Measurements from ENCODE around the gene IQCE. TPM values are rescaled to one million over a fixed set of nuclear protein-coding genes. Genes with fewer than 3 reads are reported as not detected.

The IQCE gene
- total and polyA plus RNA-seq, 10 of the 15 experiments (the other 5 are each of a cell fraction or from before 2014, with no cell fraction given): 0.37 to 8.1 (median 3.7) TPM

DNA sequence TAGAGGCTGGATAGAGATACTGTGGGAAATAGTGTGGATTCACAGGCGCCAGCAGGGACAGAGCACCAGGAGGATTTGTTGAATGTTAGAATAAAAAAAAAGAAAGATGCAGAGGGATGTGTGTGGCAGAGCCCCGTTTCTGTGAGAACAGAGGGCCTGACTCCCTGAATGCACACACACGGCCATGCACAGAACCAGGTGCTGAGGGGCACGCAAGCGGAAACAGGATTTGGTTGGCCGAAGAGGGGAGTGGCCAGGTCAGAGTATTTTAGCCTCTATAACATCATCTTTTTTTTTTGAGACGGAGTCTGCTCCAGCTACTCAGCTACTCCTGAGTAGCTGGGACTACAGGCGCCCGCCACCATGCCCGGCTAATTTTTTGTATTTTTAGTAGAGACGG is 21.9 kb downstream of the IQCE start:
- no TSS peak for BruUV-seq (replicated peaks)
- FAIRE-seq: no peak
- Histone ChIP-seq H3K36me3 (ENCODE audit: control insufficient read depth in 2 of 2, insufficient read depth in 2 of 2, low read length in 1 of 2) (peaks cover 3% of the 10 kb centered on the region in 2 experiments; a peak in 2 of 4 replicates), H3K27ac (ENCODE audit: control insufficient read depth, insufficient read depth) (no peak overlapping the region), H3K4me2 (ENCODE audit: control insufficient read depth, insufficient read depth) (no peak overlapping the region), H3K4me3 (no peak overlapping the region), H3K4me1 (ENCODE audit: control insufficient read depth, insufficient read depth, low read length) (no peaks in the 10 kb centered on the region), H3K79me2 (ENCODE audit: control insufficient read depth, insufficient read depth, low read length) (no peaks in the 10 kb centered on the region), H4K20me1 (ENCODE audit: control insufficient read depth, insufficient read depth) (no peaks in the 10 kb centered on the region), H3K9ac (ENCODE audit: control insufficient read depth, insufficient read depth, low read length) (no peak overlapping the region), H3K9me3 (replicated peaks; ENCODE audit: control insufficient read depth, insufficient read depth, low read length) (no peaks in the 10 kb centered on the region), H3K27me3 (replicated peaks in 1 of 2; ENCODE audit: control insufficient read depth in 2 of 2, insufficient read depth in 2 of 2, low read length in 1 of 2) (no peaks in the 10 kb centered on the region), H2AFZ (ENCODE audit: control insufficient read depth, low read depth, low read length) (no peak overlapping the region)
- ChIA-PET RAD21 (ENCODE audit: unreplicated experiment) (no interaction called here), POLR2A (no interaction called here), SMC1A (ENCODE audit: uncharacterized antibody, unreplicated experiment) (no interaction called here), CTCF (no interaction called here)
- TF ChIP-seq YBX1 (IDR thresholded peaks at IDR 0.05) (no peak), YY1 (IDR thresholded peaks at IDR 0.05; ENCODE audit: low read depth, low read length) (no peak), SREBF2 (IDR thresholded peaks at IDR 0.05; ENCODE audit: low read length) (no peak), KAT2A (conservative IDR thresholded peaks at IDR 0.05; ENCODE audit: control insufficient read depth, low read depth, low read length) (no peak), EZH2 (IDR thresholded peaks at IDR 0.05; ENCODE audit: borderline replicate concordance, control insufficient read depth, low read depth, low read length) (no peak), RELA (IDR thresholded peaks at IDR 0.05; ENCODE audit: borderline replicate concordance, partially characterized antibody) (no peak), NFYA (IDR thresholded peaks at IDR 0.05; ENCODE audit: borderline replicate concordance, low read depth, low read length) (no peak)
- DNase-seq (ENCODE audit: low read depth, low spot score): no peak
- intact Hi-C loops (cut with micrococcal nuclease; ENCODE audit: unreplicated experiment): no loop called here
- 72% methylated on average over 11 of the region's 11 CpGs for whole genome bisulfite sequencing (ENCODE audit: insufficient coverage, insufficient replicate concordance, low lambda C conversion rate, missing lambda C conversion rate)
- in situ Hi-C loops (cut with MboI): no loop called here
- no peak for ATAC-seq

DNA sequence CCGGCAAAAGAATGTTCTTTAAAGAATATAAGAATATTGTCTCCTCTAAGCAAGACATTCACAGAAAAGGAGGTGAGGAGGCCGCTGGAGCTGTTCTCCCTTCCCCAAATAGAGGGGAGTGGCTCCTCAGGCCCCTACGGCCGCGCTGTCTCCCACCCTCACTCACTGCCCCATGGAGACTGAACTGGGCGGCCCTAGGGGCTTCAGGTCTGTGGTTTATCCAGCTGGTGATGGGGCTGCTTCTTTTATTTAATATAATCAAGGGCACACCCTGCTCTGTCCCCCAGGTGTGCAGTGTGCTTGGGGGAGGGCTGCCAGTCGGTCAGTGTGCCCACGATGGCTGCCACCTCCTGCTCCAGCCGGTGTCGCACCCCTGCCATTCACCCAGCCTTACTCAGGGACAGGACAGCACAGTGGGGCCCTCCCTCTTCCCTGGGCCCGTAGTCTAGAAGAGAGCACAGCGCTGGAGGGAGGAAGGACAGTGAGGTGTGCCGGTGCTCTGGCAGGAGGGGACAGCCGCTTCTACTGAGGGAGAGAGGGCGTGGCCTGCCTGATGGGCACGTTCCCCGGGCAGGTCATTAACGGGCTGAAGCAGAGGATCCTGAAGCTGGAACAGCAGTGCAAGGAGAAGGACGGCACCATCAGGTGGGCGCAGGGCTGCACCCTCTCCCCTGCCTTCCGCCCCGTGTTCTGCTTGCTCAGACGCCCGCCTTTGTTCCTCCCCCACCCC is 23.4 kb downstream of the IQCE start:
- Histone ChIP-seq H3K27ac (ENCODE audit: control insufficient read depth, insufficient read depth) (no peak overlapping the region), H3K9me3 (replicated peaks; ENCODE audit: control insufficient read depth, insufficient read depth, low read length) (no peaks in the 10 kb centered on the region), H4K20me1 (ENCODE audit: control insufficient read depth, insufficient read depth) (no peaks in the 10 kb centered on the region), H3K4me1 (ENCODE audit: control insufficient read depth, insufficient read depth, low read length) (no peaks in the 10 kb centered on the region), H3K9ac (ENCODE audit: control insufficient read depth, insufficient read depth, low read length) (no peak overlapping the region), H2AFZ (ENCODE audit: control insufficient read depth, low read depth, low read length) (no peak overlapping the region), H3K4me2 (ENCODE audit: control insufficient read depth, insufficient read depth) (no peak overlapping the region), H3K27me3 (replicated peaks in 1 of 2; ENCODE audit: control insufficient read depth in 2 of 2, insufficient read depth in 2 of 2, low read length in 1 of 2) (no peaks in the 10 kb centered on the region), H3K36me3 (ENCODE audit: control insufficient read depth in 2 of 2, insufficient read depth in 2 of 2, low read length in 1 of 2) (peaks cover 3% of the 10 kb centered on the region in 2 experiments; a peak in 2 of 4 replicates), H3K79me2 (ENCODE audit: control insufficient read depth, insufficient read depth, low read length) (no peaks in the 10 kb centered on the region), H3K4me3 (no peak overlapping the region)
- FAIRE-seq (no peak), DNase-seq (ENCODE audit: low read depth, low spot score) (no peak), ATAC-seq (no peak)
- ChIA-PET CTCF (no interaction called here), SMC1A (ENCODE audit: uncharacterized antibody, unreplicated experiment) (no interaction called here), POLR2A (interaction anchor here (0.7 kb wide), 1 partner anchor 188 kb away, joined by 3 read pairs; no protein-coding TSS in a partner anchor), RAD21 (ENCODE audit: unreplicated experiment) (no interaction called here)
- intact Hi-C loops (cut with micrococcal nuclease; ENCODE audit: unreplicated experiment) (no loop called here), in situ Hi-C loops (cut with MboI) (no loop called here)
- 87% methylated on average over 24 of the region's 24 CpGs for WGBS (ENCODE audit: insufficient coverage, insufficient replicate concordance, low lambda C conversion rate, missing lambda C conversion rate)
- no TSS peak for BruUV-seq (replicated peaks)
- TF ChIP-seq SMC3 (IDR thresholded peaks at IDR 0.05; ENCODE audit: borderline replicate concordance, low read length) (no peak), YY1 (IDR thresholded peaks at IDR 0.05; ENCODE audit: low read depth, low read length) (no peak), NR2F1 (conservative IDR thresholded peaks at IDR 0.05) (no peak), ZNF384 (IDR thresholded peaks at IDR 0.05; ENCODE audit: borderline replicate concordance, low read depth, low read length) (no peak)
- TF ChIP-seq, protein P1, sequence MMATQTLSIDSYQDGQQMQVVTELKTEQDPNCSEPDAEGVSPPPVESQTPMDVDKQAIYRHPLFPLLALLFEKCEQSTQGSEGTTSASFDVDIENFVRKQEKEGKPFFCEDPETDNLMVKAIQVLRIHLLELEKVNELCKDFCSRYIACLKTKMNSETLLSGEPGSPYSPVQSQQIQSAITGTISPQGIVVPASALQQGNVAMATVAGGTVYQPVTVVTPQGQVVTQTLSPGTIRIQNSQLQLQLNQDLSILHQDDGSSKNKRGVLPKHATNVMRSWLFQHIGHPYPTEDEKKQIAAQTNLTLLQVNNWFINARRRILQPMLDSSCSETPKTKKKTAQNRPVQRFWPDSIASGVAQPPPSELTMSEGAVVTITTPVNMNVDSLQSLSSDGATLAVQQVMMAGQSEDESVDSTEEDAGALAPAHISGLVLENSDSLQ (IDR thresholded peaks at IDR 0.05): no peak
- TF ChIP-seq, protein P2, sequence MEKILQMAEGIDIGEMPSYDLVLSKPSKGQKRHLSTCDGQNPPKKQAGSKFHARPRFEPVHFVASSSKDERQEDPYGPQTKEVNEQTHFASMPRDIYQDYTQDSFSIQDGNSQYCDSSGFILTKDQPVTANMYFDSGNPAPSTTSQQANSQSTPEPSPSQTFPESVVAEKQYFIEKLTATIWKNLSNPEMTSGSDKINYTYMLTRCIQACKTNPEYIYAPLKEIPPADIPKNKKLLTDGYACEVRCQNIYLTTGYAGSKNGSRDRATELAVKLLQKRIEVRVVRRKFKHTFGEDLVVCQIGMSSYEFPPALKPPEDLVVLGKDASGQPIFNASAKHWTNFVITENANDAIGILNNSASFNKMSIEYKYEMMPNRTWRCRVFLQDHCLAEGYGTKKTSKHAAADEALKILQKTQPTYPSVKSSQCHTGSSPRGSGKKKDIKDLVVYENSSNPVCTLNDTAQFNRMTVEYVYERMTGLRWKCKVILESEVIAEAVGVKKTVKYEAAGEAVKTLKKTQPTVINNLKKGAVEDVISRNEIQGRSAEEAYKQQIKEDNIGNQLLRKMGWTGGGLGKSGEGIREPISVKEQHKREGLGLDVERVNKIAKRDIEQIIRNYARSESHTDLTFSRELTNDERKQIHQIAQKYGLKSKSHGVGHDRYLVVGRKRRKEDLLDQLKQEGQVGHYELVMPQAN (conservative IDR thresholded peaks at IDR 0.05): no peak
- TF ChIP-seq, protein P3, sequence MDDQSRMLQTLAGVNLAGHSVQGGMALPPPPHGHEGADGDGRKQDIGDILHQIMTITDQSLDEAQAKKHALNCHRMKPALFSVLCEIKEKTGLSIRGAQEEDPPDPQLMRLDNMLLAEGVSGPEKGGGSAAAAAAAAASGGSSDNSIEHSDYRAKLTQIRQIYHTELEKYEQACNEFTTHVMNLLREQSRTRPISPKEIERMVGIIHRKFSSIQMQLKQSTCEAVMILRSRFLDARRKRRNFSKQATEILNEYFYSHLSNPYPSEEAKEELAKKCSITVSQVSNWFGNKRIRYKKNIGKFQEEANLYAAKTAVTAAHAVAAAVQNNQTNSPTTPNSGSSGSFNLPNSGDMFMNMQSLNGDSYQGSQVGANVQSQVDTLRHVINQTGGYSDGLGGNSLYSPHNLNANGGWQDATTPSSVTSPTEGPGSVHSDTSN (IDR thresholded peaks at IDR 0.05; ENCODE audit: insufficient replicate concordance, low read depth, low read length): no peak
